NCI-H510A treated with DMSO at 0.1 percent for 48 hours (cell line): ENCODE results near the gene SNX5.

Source experiments
- DNase-seq: peaks from one replicate; lab custom pipeline; 2025; lab: John Stamatoyannopoulos, UW

The SNX5 gene

GRCh38 chr20:17992847-17993513 is 24.4 kb upstream of the SNX5 start:
- DNase-seq = no peak

- no peak for DNase-seq
Measured at GRCh38 chr20:17992224-17992637, 23.6 kb upstream of the SNX5 start.

- no peak for DNase-seq
Measured at GRCh38 chr20:17990278-17990972, 21.8 kb upstream of the SNX5 start.

GRCh38 chr20:17987988-17988387 is 19.4 kb upstream of the SNX5 start:
- DNase-seq = no peak

GRCh38 chr20:17985388-17986018 is 16.9 kb upstream of the SNX5 start:
- no peak for DNase-seq

- no peak for DNase-seq
Measured at GRCh38 chr20:17976305-17976704, 7.7 kb upstream of the SNX5 start.

GRCh38 chr20:17972121-17972520 is 3.5 kb upstream of the SNX5 start:
- peak; percentile 47 for DNase-seq

GRCh38 chr20:17971300-17972013 is 2.9 kb upstream of the SNX5 start:
- DNase-seq = peak; percentile 26

GRCh38 chr20:17969884-17970409 is 1.4 kb upstream of the SNX5 start:
- DNase-seq = no peak

- peak; percentile 82 for DNase-seq
Measured at GRCh38 chr20:17969278-17969883, 787 bp upstream of the SNX5 start.

- peak; percentile 36 for DNase-seq
Measured at GRCh38 chr20:17967521-17968365, 851 bp downstream of the SNX5 start.

- DNase-seq = peak; percentile 26
Measured at GRCh38 chr20:17966432-17967310, 1.9 kb downstream of the SNX5 start.

GRCh38 chr20:17965042-17965697 is 3.4 kb downstream of the SNX5 start:
- no peak for DNase-seq

- DNase-seq = no peak
Measured at GRCh38 chr20:17964632-17965031, 4.0 kb downstream of the SNX5 start.

- no peak for DNase-seq
Measured at GRCh38 chr20:17964073-17964472, 4.5 kb downstream of the SNX5 start.

- no peak for DNase-seq
Measured at GRCh38 chr20:17963114-17963897, 5.3 kb downstream of the SNX5 start.

GRCh38 chr20:17961587-17961940 is 7.0 kb downstream of the SNX5 start:
- no peak for DNase-seq

GRCh38 chr20:17960927-17961586 is 7.5 kb downstream of the SNX5 start:
- DNase-seq = no peak
